GM18502 (cell line): ENCODE results near the gene SCGB1D4.

Experiments used
- ATAC-seq: cut with Tn5 transposase; IDR thresholded peaks from one replicate; pipeline ENCODE4 v1.9.1; 2021; ENCODE audit warnings: mild to moderate bottlenecking; ENCODE audit not compliant: unreplicated experiment, poor library complexity

The SCGB1D4 gene

GRCh38 chr11:62295504-62295903 is 3.4 kb downstream of the SCGB1D4 start:
- ATAC-seq = no peak

- no peak for ATAC-seq
These were observed 18.4 kb downstream of the SCGB1D4 start for GRCh38 chr11:62280452-62280851.

GRCh38 chr11:62273789-62274275 is 25.0 kb downstream of the SCGB1D4 start:
- no peak for ATAC-seq

GRCh38 chr11:62273284-62273683 is 25.6 kb downstream of the SCGB1D4 start:
- no peak for ATAC-seq

- no peak for ATAC-seq
These were observed 29.1 kb downstream of the SCGB1D4 start, which contains the start of gene SCGB2A2 for GRCh38 chr11:62269654-62270278. TSS of gene SCGB2A2 (plus strand) at chr11:62270158. CDS start at chr11:62270217, 59 bp downstream.

GRCh38 chr11:62267576-62267975 is 31.3 kb downstream of the SCGB1D4 start:
- no peak for ATAC-seq

GRCh38 chr11:62267050-62267449 is 31.8 kb downstream of the SCGB1D4 start:
- no peak for ATAC-seq

- no peak for ATAC-seq
These were observed 32.3 kb downstream of the SCGB1D4 start for GRCh38 chr11:62266558-62266957.

GRCh38 chr11:62264004-62264403 is 34.9 kb downstream of the SCGB1D4 start:
- ATAC-seq = no peak

- ATAC-seq = no peak
These were observed 38.5 kb downstream of the SCGB1D4 start for GRCh38 chr11:62260261-62260953.

GRCh38 chr11:62256281-62256680 is 42.6 kb downstream of the SCGB1D4 start:
- no peak for ATAC-seq

GRCh38 chr11:62253999-62254542 is 44.8 kb downstream of the SCGB1D4 start:
- ATAC-seq = no peak

GRCh38 chr11:62251698-62252097 is 47.2 kb downstream of the SCGB1D4 start:
- no peak for ATAC-seq
